ENCODE data around the gene LSMEM2.
"Not testable (repeated sequence)": the region's sequence is repeated elsewhere in the genome, so short reads cannot be mapped to it uniquely, and the experiment has no call there.

The LSMEM2 gene

DNA sequence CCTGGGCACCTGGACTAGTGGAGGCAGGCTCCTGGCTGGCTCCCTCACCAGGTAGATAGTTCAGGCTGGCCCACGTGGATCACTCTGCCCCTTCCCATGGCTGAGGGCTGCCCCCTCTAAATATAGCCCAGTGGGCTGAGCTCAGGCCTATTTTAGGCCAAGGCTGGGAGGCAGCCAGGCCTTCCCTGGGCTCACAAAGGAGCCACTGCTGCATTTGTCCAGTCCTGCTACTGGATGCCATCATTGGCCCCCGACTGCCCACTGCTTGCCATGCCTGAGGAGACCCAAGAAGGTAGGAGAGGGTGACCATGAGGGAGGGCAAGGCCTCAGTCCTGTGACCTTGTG is at the start of gene LSMEM2:
TSS of gene LSMEM2 (plus strand) at position 208 of the 345 bp plus-strand sequence. CDS start at position 235, 27 bp downstream.
- no peak for DNase-seq

DNA sequence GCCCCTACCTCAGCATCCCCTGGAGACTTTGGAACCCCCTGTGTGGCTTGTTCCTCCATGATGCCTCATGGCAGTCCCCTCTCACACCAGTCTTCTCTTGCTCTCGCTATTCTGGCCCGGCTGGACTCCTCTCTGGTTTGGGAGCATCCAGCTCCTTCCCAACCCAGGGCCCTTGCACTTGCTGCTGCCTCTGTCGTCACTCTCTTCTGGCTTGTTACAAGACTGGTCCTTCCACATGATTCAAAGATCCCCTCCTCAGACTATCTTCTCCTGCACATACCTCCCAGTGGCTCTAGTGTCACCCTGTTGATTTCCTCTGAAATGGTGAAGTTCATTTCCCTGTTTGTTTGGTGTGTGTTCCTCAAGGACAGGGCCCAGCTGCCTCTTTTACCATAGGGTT is 49.4 kb upstream of the LSMEM2 start:
- DNase-seq: no peak

DNA sequence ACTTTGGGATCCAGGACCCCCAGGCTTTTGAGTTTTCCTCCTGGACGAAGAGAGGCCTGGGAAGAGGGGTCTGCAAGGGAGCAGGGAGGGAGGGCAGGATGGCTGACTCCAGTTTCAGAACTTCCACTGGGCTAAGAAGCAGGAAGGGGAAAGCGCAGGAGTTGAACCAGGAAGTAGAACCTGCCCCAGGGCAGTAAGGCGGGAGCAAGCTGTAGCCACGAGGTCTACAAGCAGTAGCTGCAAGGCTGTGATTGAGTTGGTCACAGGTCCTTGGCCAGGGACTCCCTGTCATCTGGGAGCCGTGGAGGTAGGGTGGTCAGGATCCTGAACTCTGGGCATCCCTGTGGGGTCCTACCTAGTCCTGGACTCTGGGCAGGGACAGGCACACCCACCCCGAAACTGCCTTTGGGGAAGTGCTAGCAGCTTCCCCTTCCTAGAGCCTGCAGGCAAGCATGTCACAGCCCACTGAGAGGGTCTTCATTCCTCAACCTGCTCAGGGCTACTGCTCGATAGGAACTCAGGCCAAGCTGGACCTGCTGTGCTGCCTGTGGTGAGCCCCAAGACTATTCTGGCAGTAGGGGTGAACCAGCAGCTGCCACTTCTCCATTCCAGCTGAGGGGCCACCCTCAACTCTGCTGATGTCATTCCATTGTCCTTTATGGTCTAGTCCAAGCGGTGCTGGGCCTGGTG is 48.6 kb upstream of the LSMEM2 start:
- no peak for DNase-seq

DNA sequence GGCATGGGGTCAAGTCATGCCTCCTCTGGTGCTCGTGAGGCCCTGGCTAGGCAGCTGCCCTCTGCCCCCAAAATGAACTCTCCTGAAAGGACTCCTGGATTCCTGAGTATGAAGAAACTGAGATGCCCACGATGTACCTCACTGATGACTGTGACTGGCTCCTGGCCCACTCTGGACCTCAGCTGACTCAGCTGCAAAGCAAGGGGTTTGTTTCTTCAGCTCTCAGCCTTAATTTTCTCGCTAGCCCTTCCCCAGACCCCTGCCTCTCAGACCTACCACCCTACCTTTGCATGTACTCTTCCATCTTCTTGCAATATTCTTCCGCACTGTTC is 48.1 kb upstream of the LSMEM2 start:
- DNase-seq: no peak

DNA sequence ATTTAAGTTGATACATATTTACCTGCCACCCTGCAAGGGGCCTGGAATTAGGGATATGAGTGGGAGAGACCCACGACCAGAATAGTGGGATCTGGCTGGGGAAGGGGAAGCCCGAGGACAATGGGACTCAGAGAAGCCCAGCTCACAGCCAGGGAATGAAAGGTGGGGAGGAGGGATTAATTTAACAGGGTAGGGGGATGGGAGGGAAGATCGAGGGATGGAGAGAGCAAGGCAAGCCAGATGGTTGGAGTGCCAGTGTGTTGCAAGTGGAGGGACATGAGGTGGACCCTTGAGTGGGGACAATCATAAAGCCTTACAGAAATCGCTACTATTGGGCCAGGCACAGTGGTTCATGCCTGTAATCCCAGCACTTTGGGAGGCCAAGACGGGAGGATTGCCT is 47.3 kb upstream of the LSMEM2 start:
- no peak for DNase-seq

DNA sequence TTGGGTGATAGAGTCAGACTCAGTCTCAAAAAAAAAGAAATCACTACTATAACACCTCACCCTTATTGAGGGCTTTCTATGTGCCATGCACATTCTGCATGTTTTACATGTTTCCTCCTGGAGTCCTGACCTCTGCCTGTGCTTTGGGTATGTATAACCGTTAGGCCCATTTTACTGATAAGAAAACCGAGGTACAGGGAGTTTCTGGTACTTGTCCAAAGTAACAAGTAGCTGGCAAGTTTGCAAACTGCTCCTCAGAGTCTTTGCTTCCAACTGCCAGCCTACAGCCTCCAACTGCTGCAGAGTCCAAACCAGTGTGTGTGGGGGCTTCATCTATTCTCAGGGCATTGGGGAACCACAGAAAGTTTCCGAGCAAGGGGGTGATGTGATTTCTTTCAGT is 46.6 kb upstream of the LSMEM2 start:
- DNase-seq: no peak

DNA sequence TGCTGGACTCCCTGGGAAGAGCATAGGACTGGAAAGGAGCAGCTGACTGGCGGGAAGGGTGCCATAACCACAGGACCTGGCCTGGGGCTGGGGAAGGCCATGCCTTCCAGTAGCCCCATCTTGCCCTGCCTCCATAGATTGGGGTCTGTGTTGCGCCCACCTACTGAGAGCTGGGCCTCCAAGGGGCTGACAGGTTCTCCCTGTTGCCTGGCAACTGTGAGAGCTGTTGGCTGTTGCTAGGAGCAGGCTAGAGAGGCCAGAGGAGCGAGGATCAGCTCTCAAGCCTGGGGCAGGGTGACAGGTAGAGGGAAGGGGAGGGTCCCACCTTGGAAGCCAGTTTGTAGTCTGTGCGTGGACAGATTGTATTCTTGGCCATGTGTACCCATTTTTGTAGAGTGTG is 45.7 kb upstream of the LSMEM2 start:
- no peak for DNase-seq

DNA sequence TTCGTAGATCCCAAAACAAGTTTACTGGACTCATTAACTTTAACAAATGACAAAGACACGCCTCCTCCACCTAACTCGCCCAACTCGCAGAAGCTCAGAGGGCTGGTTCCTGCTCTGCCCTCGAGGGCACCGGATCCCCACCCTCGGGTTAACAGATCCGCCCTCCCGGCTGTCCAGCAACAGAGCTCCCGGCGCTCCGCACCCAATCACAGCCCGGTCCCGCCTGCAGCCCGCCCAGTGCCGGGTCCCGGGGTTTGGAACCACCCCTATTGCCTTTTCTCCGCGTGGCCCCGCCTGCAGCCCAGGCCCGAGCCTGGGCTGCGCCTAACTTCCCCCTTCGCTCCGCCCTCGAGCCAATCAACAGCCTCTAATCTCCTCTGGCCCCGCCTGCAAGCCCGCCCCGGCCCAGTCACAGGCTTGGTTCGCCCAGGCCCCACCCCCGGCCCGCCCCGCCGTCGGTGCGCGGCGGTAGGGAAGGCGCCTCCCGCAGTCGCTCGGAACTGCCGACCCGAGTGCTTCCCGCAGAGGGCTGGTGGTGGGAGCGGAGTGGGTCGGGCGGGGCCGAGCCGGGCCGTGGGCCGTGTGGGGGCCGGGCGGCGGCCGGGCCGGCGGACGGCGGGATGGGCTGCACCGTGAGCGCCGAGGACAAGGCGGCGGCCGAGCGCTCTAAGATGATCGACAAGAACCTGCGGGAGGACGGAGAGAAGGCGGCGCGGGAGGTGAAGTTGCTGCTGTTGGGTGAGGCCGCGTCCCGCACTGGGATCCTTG is 43.0 kb upstream of the LSMEM2 start, which contains the start of gene GNAI2:
TSS of gene GNAI2 (plus strand) at position 489 of the 768 bp plus-strand sequence. CDS start at position 621, 132 bp downstream.
- DNase-seq: peak; percentile 93

DNA sequence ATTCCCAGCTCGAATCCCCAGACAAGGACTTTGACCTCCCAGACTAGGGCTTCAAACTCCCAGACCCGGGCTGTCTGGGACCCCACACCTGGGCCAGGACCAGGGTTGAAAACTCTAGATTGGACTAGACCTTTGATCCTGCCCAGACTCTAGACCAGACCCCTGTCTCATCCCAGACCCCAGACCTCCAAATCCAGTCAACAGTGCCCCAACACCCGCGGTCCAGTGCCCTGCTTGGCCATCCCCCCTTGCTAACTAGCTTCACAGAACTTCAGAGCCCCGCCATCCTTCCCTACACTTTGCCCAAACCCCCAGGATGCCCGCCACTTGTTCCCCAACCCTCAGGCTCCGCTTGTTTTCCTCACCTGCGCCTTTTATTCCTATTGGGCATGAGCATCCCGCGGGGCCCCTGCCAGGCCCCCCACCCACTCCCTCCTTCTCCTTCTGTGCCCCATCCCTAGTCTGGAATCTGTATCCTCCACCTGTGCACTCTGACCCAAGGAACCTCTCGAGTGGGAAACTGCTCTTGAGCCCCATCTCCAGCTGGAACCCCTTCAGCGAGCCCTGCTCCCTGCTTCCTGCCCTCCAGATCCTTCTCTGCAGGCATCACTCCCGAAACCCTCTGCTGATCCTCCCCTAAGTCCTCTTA is 42.3 kb upstream of the LSMEM2 start:
- no peak for DNase-seq

DNA sequence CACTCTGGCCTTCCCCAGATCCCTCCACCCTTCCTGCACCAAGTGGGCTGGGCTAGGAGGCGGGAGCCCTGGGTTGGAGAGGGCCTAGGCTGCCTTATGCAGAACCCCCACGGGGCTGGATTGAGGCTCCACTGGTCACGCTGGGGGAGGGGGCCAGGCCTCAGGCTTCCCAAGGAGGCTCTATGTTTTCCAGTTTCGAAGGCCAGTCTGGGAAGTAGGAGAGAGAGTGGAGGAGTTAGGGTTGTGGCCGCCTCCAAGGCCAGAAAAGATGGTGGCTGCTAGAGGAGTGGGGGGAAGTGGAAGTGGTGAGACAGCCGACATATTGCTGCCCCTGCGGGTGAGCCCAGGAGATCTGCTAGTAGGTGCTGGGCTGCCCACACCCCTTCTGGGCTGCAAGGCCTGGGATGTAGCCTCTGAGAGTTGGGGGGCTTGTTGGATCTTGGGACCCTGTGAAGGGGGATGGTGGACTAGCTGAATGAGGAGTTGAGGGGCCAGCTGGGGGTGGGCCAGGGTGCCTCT is 41.7 kb upstream of the LSMEM2 start:
- no peak for DNase-seq

DNA sequence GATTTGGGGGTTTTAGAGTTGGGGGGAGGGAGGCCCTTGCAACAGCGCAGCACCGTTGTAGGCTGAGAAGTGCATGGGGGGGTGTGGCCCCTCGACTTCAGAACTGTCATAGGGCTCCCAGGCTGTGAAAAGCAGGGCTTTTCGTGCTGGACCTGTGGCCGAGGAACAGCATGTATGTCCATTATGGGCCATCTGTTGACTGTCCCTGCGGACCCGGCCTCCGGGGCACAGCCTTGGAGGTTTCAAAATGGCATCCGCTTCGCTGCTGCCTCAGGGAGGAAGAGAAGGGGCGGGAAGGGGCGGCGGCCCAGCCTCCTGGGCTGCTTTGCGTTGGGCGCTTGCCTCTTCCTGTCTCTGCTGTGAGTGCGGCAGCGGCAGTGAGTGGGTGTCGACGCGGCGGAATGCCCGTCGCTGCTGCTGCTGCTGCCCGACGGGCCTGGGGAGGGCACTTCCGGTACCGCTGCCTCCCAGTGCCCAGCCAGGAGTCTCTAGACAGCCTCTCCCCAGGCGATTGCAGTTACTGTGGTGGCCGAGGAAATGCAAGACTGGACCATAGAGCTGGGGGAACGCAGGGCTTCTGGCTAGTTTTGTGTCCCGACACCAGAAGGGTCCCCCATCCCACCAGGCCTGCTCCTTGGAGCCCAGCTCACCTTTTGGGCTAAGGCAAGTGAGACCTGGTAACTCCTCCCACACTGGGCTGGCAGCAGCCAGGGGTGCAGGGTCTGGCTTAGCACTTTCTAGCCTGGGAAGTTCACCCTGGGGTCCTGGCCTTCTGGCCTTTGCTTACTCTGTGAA is 40.9 kb upstream of the LSMEM2 start:
- peak; percentile 29 for DNase-seq

DNA sequence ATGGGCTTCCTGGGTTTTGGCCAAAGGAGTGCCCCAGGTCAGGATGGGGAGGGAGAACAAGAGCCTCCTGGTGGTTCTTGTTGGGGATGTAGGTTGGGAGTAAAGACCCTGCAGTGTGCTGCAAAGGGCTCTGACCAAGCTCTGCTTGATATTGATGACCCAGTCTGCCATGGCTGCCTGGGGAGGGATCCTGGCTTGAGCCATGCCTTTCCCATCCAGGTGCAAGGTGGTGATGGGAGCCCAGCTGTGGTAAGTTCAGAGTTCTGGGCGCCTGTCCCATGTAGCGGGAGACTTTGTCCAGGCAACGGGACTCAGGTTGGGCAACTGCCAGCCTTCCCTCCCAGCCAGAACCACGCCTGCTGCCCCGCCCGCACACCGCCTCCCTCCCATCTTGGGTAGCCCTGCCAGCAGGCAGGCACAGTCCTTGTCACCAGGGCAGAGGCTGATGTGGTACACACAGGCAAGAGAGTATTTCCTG is 40.3 kb upstream of the LSMEM2 start:
- DNase-seq: no peak

DNA sequence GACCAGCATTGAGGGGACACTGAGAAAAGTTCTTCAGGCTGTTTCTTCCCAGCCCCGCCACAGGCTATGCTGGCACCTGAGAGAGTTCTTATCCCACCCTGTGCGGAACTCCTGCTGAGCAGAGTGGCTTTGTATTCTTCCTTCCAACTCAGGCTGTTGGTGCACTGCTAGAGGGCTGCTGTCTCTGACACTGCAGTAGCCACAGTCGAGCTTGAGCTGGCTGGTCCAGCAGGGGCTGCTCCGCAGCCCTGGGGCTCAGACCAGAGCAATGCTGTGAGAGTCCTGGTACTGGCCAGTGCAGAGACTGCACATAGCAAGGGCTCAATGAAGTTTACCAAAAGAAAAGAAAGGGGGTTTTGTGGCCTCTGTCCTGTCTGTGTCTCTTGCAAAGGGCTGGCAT is 39.2 kb upstream of the LSMEM2 start:
- DNase-seq: no peak

DNA sequence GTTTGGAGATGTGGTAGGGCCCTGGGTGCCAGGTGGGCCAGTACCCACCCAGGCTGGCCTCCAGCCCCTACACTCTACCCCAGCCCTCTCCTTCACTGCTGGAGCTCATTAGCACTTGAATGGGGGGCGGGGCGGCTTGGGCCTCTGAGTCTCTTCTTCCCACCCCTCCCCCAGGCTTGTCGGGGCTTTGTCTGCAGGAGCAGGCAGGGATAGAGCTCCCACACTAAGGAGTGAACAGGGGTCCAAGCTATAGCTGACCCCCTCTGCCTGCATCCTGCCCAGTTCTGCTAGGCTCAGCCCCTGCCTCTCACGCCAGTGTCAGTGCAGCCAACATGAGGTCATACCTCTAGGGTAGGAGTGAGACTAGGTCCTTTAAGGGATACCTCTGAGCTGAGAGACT is 37.7 kb upstream of the LSMEM2 start:
- DNase-seq: no peak

DNA sequence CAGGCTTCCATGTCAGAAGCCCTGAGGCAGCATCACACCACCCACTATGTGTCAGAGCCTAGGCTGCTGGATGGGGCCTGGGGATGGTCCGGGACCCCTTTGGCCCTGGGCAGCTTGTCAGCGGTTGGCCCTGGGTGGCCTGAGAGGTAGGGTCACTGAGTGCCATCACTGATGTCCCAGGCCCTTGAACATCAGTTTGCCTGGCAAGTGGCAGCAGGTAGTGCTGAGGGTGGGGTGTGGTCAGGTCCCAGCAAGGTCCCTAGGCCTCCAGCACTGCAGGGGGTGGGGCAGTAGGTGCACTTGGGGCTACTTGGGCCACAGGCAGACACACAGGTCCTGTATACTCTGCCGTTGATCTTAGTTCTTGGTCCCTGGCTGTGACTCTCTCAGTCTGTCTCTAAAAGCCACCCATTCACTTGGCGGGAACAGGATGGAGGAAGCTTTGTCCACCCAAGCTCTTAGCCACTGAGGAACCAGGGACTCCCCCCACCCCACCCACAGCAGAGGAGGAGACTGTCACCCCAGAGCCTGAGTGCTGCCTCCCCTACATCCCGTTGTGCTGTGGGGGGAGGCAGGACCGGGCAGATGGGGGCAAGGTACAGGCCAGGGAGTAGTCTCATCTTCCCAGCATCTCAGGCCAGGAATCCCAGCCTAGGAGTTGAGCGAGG is 37.0 kb upstream of the LSMEM2 start:
- DNase-seq: no peak

DNA sequence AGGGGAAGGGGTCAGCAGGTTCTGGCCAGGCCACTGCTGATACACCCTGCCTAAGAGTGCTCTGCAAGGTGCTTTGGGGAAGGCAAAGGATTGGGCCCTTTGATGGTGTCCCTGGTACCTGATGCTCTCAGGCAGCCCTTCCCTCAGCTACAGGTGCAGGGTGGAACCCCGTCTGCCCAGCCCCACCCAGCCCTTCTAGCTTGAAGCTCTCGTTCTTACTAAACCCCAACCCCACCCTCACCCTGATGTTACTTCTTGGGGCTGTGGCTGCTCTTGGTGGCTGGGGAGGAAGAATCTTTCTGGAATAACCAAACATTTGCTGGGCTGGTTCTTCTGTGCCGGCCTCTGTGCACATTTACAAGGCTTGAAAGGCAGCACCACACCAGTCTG is 36.5 kb upstream of the LSMEM2 start:
- DNase-seq: no peak

DNA sequence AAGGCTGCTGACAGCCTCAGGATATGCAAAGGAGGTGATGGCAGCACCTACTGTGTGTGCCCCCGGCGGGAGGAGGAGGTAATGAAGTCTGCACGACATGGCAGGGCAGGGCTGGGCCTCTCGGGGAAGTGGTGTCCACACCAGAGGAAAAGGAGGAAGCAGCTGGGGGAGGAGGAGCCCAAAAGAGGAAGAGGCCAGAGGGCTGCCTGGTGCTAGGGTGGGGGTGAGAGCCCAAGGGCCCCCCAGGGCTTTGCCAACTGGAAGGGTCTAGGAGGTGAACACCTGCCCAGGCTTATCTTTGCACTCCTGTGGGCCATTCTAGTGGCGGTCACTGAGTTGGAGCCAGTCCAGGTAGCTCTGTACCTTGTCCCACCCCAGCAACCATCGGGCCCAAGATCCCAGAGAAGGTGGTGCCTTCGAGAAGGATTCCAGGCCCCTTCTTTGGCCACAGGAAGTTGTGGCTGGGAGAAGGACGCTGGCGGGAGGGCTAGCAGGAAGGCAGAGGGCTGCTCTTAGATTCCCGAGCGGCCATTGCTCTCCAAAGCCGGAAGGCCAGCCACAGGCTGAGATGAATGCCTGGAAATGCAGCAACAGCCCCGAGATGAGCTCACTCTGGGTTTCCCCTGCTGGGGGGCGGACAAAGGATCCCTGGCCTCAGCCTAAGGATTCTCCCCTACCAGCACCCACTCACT is 35.9 kb upstream of the LSMEM2 start:
- no peak for DNase-seq

DNA sequence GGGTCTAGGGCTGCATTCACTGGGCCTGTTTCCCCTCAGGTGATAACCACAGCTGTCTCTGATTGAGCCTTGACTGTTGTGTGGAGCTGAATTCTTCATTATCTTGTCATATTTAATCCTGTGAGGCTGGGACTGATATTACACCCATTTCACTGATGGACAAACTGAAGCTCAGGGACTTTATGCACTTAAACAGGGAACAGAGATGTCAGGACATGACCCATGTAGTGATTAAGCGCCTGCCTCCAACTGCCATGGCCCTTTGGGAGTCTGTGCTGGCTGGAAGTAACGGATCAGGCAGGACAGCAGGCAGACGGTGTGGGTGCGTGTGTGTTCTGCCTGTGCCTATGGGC is 35.4 kb upstream of the LSMEM2 start:
- DNase-seq: no peak

DNA sequence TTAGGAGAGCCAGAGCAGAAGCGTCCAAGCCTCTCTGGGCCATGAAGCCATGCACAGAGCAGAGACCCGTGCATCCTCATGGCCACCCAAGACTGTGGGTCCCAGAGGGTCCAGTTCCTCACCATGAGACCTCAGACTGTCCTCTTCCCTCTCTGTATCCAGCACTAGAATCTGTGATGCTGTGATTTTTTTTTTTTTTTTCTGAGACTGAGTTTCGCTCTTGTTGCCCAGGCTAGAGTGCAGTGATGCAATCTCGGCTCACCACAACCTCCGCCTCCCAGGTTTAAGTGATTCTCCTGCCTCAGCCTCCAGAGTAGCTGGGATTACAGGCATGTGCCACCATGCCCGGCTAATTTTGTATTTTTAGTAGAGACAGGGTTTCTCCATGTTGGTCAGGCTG is 34.1 kb upstream of the LSMEM2 start:
- DNase-seq: not testable (repeated sequence)

DNA sequence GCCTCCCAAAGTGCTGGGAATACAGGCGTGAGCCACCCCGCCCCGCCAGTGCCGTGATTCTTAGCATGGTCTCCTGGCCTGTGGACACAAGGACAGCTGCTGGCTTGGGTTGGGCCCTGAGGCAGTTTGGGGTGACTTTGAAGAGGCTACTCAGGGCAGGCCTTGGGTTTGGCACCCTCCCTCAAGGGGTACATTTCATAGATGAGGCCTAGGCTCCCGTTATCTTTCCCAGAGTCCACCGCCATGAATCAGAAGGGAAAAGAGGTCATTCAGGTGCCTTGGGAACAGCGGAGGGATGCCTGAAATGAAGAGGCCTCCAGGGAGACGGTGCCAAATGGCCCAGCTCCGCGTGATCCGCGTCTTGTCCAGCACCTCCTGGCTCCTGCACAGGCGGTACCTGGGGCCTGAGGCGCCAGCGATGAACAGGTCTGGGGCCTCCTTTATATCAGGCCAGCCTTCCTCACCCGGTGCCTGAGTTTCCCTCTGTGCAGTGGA is 33.6 kb upstream of the LSMEM2 start:
- no peak for DNase-seq

DNA sequence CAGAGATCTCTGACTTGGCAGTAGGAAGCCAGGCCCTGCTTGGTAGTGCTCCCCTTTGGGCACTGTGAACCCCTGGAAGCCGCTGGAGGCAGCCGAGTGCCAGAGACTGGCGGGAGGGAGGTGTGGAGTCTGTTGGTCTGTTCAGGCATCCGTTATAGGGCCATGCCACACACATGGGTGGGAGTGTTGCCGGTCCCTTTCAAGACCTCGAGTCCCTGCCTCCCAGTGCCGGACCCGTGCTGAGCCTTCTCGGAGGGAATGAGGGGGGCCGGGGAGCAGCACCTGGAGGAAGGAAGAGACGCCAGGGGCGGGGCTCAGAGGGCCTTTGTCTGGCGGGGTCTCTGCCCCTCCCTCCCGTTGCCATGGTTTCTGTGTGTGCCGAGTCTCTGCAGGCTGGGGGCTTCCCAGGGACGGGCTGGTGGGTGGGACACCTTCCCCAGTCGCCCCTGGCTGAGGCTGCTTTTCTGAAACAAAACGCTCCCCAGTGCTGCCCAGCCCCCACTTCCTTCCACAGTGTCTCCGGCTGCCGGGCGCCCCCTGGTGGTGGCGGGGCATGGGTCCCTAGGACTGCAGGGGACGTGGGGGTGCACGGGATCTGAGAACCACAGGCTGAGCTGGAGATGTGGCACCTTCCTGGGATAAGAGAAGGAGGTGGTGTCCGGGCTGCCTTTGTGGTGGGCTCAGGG is 32.9 kb upstream of the LSMEM2 start:
- DNase-seq: peak; percentile 66
